ENCODE data around the gene NCKAP5. TPM values are rescaled to one million over a fixed set of nuclear protein-coding genes. Genes with fewer than 3 reads are reported as not detected.

NCKAP5 gene
- total and polyA plus RNA-seq, 10 donors = 0.39 to 6.0 (median 3.3) TPM

DNA sequence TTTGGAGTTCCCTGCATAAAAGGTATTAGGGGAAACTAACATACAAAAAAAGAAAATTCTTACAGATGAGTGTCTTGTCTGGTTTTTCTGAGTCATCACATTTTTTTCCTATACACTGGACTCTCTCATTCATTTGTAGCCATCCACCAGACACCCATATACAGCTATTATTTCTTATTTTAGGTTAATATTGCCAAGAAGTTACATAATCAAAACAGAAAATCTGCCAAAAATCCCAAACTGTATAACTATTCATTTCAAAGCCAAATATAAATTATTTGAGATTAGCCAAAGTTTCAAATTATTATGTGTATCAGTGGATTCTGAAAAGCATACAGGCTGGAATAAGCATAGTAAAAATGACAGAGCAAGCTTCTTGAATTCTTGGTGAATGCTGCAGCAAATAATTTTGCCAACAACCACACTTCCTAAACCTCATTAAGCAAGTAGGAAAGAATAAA lies 191.2 kb downstream of the NCKAP5 start:
- Histone ChIP-seq H3K4me3 (no peak overlapping the region), H3K27me3 (replicated peaks in 1 of 7) (no peaks in the 10 kb centered on the region), H3K4me1 (no peaks in the 10 kb centered on the region), H3K27ac (no peak overlapping the region), H3K36me3 (no peaks in the 10 kb centered on the region), H3K9me3 (peaks cover 0 to 4% (median 0%) of the 10 kb centered on the region in 8 donors)
- DNase-seq = no peak
- TF ChIP-seq POLR2AphosphoS5 (IDR thresholded peaks at IDR 0.05) (no peak), POLR2A (IDR thresholded peaks at IDR 0.05) (no peak)
- TF ChIP-seq, protein P1, sequence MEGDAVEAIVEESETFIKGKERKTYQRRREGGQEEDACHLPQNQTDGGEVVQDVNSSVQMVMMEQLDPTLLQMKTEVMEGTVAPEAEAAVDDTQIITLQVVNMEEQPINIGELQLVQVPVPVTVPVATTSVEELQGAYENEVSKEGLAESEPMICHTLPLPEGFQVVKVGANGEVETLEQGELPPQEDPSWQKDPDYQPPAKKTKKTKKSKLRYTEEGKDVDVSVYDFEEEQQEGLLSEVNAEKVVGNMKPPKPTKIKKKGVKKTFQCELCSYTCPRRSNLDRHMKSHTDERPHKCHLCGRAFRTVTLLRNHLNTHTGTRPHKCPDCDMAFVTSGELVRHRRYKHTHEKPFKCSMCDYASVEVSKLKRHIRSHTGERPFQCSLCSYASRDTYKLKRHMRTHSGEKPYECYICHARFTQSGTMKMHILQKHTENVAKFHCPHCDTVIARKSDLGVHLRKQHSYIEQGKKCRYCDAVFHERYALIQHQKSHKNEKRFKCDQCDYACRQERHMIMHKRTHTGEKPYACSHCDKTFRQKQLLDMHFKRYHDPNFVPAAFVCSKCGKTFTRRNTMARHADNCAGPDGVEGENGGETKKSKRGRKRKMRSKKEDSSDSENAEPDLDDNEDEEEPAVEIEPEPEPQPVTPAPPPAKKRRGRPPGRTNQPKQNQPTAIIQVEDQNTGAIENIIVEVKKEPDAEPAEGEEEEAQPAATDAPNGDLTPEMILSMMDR (IDR thresholded peaks at IDR 0.05 in 8 of 11, conservative IDR thresholded peaks at IDR 0.05 in 3 of 11) = no peak
- intact Hi-C loops (cut with DNase I; ENCODE audit: low total_unique reads) = no loop called here

DNA sequence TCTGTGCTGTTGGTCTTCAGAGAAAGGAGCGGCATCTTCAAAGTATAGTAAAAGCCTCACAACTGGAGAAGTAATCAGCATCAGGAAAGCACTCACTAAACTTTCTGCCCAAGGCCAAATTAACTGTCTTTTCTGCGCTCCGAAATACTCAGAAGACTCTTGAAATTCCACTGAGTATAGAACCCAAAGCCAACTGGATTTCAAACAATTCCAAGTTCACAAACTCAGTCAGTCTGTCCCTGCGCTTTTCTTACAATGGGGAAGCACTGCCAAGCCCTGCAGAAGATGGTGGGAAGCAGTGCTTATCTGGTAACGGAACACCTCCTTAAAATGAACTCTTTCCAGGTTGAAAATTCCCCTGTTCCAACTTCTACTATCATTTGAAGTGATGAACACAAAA lies 193.5 kb downstream of the NCKAP5 start:
- Histone ChIP-seq H3K4me1 (no peaks in the 10 kb centered on the region), H3K27me3 (replicated peaks in 1 of 7) (no peaks in the 10 kb centered on the region), H3K9me3 (peaks cover 0 to 4% (median 0%) of the 10 kb centered on the region in 8 donors), H3K4me3 (no peak overlapping the region), H3K36me3 (no peaks in the 10 kb centered on the region), H3K27ac (no peak overlapping the region)
- intact Hi-C loops (cut with DNase I; ENCODE audit: low total_unique reads) = no loop called here
- 77 to 93% (median 87%) methylated on average over 5 of the region's 5 CpGs for WGBS, 5 donors
- TF ChIP-seq POLR2AphosphoS5 (IDR thresholded peaks at IDR 0.05) = no peak
- TF ChIP-seq, protein P1 (IDR thresholded peaks at IDR 0.05 in 8 of 11, conservative IDR thresholded peaks at IDR 0.05 in 3 of 11) = no peak
- no peak for DNase-seq

DNA sequence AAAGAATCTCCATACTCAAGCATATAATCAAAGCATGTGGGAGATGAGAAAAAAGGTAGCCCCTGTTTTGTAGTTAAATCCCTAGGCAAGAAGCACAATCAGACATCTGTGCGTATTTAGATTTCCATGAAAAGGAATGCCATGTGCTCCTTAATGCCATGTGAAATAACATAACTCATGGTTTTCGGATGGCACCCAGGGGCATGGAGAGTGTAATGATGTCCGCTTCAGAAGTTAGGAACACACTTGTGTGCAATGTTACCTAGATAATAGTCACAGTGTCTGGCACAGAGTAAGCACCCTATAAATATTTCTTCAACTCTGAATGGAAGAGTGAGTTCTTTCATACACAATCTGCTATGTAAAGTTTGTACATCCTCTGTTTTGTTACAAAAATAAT lies 197.0 kb downstream of the NCKAP5 start:
- DNase-seq = no peak
- peaks cover 0 to 4% (median 0%) of the 10 kb centered on the region in 8 donors for H3K9me3 ChIP-seq
- H3K27me3 ChIP-seq (replicated peaks in 1 of 7) = no peaks in the 10 kb centered on the region
- intact Hi-C loops (cut with DNase I; ENCODE audit: low total_unique reads) = no loop called here
- H3K27ac ChIP-seq = no peak overlapping the region
- TF ChIP-seq, protein P1 (IDR thresholded peaks at IDR 0.05 in 8 of 11, conservative IDR thresholded peaks at IDR 0.05 in 3 of 11) = no peak
- no peak for TF ChIP-seq POLR2A (IDR thresholded peaks at IDR 0.05)
- no peak for TF ChIP-seq POLR2AphosphoS5 (IDR thresholded peaks at IDR 0.05)
- WGBS, 5 donors = 89 to 93% (median 90%) methylated on average over 3 of the region's 3 CpGs
- H3K36me3 ChIP-seq = no peaks in the 10 kb centered on the region
- no peak overlapping the region for H3K4me3 ChIP-seq
- no peaks in the 10 kb centered on the region for H3K4me1 ChIP-seq

DNA sequence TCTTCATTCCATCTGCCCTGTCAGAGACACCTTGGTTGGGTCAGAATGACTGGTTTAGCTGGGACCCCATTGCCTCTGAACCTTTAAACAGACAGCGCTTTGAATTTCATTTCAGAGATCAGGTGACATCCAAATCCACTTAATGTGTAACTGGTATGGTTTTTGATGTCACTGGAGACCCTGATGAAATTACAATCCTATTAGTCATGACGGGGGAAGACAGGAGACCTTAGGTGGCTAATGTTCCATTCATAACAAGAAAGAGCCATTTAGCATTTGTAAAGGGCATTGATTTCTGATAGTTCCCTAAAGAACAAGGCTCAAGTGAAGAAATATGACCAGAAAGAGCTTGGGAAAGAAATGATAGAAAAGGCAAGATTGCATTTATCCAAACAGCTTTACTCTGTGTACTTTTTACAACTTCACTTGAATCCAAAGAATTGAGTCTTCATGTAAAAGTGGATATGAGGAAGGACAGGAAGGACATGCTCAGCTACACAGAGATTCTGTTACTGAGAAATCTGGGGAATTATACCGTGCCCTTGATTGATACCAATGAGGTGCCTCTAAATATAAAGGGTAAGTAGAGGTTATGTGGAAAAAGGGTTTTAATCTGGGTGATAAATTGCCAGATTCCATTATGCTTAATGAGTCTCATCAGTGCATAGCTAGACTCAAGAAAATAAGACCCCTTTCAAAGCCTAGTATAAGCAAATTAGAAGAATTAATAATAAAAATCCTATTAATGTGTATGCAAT lies 198.2 kb downstream of the NCKAP5 start:
- Histone ChIP-seq H3K36me3 (no peaks in the 10 kb centered on the region), H3K27me3 (replicated peaks in 1 of 7) (no peaks in the 10 kb centered on the region), H3K4me1 (no peaks in the 10 kb centered on the region), H3K27ac (no peak overlapping the region), H3K9me3 (no peaks in the 10 kb centered on the region), H3K4me3 (no peak overlapping the region)
- intact Hi-C loops (cut with DNase I; ENCODE audit: low total_unique reads) = no loop called here
- DNase-seq = no peak
- TF ChIP-seq POLR2A (IDR thresholded peaks at IDR 0.05) = no peak
- TF ChIP-seq POLR2AphosphoS5 (IDR thresholded peaks at IDR 0.05) = no peak
- TF ChIP-seq, protein P1 (IDR thresholded peaks at IDR 0.05 in 8 of 11, conservative IDR thresholded peaks at IDR 0.05 in 3 of 11) = no peak
- WGBS, 5 donors = 60 to 74% (median 72%) methylated on average over 3 of the region's 3 CpGs

Data from spleen (tissue), 11 donors.